GM19351 (cell line): ENCODE data around the gene ILK.

ENCODE experiments used
- ATAC-seq: cut with Tn5 transposase; IDR thresholded peaks from one replicate; pipeline ENCODE4 v1.9.1; 2021; ENCODE audit warnings: mild to moderate bottlenecking, moderate library complexity; ENCODE audit not compliant: unreplicated experiment

Gene ILK

DNA sequence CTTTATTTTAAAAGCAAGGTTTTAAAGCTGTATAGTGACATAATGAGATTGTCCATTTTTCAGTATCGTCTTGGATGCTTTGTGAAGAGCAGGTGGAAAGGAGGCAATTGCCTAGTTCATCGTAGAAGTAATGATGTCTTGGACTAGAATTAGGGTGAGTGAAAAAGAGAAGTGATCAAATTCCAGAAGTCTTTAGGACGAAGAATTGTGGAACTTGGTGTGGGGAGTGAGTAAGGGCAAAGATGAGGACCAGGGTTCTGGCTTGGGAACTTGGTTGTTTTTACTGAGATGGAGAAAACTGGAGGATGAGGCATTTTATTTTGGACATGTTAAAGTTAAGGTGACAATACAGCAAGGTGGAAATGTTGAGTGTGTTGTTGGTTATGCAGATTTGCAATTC is 1.2 kb downstream of the ILK start:
- no peak for ATAC-seq

DNA sequence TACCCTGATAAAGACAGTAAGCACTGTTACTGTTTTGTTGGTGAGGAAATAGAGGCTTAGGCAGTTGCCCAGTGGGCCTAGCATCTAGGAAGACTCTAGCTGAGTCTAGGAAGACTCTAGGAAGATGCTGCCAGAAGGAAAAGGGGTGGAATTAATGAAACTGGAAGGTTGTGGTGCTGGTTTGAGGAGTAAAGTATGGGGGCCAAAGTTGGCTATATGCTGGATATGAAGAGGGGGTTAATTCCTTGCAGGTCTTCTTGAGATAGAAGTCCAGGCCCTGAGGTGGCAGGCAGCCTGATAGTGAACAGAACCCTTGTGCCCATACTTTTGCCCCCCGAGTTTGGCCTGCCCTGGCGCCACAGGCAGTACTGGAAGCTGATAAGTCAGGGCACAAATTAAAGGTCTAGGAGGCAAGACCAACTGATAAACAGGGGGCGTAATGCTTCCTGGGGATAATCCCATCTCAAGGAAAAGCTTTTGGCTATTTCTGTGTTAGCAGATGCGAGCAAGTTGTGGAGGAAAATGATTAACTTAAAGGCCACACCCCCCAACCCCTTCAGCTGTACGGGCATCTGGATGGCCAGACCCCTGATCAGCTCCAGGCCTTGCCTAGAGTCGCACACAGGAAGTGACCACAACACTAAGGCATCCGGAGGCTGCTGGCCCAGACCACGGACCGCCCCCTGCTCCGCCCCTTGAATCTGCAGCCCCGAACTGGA is 3.1 kb downstream of the ILK start:
- peak; percentile 40 for ATAC-seq

- no peak for ATAC-seq
Measured at GRCh38 chr11:6607190-6607795, 3.7 kb downstream of the ILK start.

DNA sequence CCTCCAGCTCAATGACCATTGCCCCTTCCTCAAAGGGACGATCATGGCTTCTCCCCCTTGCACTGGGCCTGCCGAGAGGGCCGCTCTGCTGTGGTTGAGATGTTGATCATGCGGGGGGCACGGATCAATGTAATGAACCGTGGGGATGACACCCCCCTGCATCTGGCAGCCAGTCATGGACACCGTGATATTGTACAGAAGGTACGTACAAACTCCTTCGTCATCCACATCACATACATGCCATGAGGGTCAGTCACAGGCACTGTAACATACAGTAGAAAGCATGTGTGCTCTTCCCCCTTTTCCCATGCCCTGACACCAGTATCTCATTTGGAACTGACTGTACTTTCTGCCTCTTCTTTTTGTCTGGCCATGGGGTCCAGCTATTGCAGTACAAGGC is 4.4 kb downstream of the ILK start:
- ATAC-seq: no peak

- no peak for ATAC-seq
Measured at GRCh38 chr11:6608726-6609501, 5.3 kb downstream of the ILK start.

DNA sequence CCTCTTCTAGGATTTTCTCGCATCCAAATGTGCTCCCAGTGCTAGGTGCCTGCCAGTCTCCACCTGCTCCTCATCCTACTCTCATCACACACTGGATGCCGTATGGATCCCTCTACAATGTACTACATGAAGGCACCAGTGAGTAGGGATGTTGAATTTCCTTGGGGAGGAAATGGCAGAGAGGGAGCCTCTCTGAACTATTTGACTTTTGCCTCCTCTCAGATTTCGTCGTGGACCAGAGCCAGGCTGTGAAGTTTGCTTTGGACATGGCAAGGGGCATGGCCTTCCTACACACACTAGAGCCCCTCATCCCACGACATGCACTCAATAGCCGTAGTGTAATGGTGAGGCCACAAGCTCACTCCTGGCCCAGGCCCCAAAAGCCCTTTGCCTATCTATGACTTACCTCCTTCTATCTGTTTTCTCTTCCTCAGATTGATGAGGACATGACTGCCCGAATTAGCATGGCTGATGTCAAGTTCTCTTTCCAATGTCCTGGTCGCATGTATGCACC is 6.0 kb downstream of the ILK start:
- ATAC-seq: no peak

DNA sequence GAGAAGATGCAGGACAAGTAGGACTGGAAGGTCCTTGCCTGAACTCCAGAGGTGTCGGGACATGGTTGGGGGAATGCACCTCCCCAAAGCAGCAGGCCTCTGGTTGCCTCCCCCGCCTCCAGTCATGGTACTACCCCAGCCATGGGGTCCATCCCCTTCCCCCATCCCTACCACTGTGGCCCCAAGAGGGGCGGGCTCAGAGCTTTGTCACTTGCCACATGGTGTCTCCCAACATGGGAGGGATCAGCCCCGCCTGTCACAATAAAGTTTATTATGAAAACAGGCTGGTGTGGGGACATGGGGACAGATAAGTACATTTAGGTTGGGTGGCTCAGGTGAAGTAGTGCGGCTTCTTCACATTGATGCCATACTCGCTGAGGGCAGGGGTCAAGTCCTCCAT is 7.0 kb downstream of the ILK start:
- no peak for ATAC-seq

- ATAC-seq: peak; percentile 10
Measured at GRCh38 chr11:6611092-6611962, 7.8 kb downstream of the ILK start.

DNA sequence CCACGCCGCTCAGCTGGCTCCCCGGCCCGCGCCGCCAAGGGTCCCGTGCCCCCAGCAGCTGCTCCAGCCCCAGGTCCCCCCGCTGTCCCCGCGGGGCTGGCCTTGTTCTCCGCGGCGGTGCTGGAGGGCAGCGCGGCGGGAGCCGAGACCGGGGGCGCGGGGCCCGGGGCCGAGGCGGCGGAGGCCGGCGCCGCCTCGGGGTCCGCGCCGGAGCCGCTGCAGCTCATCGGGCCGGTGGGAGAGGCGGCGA is 8.3 kb downstream of the ILK start:
- ATAC-seq: no peak

GRCh38 chr11:6612213-6613041 is 8.9 kb downstream of the ILK start, which contains the start of gene TAF10:
TAF10 (minus strand) TSS chr11:6612216; CDS start chr11:6612189, 27 bp downstream.
- peak; percentile 86 for ATAC-seq

DNA sequence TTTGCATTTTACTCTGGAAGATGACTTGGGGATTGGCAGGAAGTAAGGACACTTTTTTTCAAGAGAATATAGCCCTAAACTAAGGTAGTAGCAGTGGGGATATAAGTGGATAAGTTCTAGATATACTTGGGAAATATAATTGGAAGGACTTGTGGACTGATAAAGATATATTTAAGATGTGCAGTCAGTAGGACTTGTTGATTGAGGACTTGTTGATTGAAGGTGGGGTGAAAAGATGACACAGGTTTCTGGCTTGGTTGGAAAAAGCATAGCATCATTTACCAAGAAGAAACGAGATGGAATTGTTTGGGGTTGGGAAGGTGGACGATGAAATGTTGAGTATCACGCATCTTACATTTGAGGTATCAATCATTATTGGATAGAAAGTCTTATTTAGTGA is 9.9 kb downstream of the ILK start:
- no peak for ATAC-seq

- no peak for ATAC-seq
Measured at GRCh38 chr11:6614446-6614845, 10.9 kb downstream of the ILK start.

DNA sequence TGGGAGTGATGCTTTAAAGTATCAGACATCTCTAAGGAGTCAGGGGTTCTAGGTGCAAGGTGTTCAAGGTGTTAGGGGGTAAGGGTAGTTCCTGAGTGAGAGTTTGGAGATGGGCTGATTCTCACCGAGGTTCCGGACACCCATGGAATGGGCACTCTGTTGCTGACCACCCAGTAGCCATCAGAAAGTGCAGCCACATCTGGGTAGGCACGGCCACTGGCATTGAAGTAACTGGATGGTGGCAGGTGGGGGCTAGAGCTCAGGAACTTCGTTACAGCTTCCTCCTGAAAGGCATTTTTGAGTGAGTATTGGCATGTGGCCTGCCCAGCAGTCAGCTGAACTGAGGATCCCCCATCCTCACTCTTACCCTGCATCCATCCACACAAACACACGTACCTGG is 11.5 kb downstream of the ILK start:
- ATAC-seq: no peak

DNA sequence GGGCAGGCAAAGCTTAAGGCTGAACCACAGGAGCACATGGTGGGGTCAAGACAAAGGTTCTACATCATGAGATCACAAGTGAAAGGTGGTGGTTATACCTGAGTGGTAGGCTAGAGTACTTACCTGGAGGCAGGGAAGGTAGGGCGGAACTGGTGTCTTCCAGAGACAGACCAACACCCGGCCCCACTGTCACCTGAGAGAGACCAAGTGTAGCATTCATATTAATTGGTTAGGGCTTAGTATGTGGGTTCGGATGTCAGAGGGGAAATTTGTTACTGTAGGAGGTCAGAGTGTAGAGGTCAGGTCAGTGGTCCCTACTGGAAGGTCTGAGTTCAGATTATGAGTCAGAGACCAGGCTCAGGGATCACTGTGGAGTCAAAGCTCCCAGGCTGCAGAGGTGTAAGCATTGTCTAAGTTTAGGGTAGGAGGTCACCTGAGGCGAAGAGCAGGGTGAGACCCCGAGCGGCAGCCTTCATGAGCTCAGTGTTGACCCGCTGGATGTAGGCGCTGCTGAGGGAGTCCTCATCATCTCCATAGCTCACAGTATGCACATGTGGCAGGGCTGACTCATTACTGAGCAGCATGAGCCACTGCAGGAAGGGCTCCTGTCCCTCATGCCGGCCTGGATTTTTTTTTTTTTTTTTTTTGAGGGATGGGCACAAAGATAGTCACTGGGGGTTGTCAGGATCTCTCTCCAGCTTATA is 12.5 kb downstream of the ILK start:
- ATAC-seq: no peak

GRCh38 chr11:6616596-6617250 is 13.1 kb downstream of the ILK start:
- ATAC-seq: no peak

GRCh38 chr11:6617315-6617781 is 13.8 kb downstream of the ILK start:
- ATAC-seq: no peak

DNA sequence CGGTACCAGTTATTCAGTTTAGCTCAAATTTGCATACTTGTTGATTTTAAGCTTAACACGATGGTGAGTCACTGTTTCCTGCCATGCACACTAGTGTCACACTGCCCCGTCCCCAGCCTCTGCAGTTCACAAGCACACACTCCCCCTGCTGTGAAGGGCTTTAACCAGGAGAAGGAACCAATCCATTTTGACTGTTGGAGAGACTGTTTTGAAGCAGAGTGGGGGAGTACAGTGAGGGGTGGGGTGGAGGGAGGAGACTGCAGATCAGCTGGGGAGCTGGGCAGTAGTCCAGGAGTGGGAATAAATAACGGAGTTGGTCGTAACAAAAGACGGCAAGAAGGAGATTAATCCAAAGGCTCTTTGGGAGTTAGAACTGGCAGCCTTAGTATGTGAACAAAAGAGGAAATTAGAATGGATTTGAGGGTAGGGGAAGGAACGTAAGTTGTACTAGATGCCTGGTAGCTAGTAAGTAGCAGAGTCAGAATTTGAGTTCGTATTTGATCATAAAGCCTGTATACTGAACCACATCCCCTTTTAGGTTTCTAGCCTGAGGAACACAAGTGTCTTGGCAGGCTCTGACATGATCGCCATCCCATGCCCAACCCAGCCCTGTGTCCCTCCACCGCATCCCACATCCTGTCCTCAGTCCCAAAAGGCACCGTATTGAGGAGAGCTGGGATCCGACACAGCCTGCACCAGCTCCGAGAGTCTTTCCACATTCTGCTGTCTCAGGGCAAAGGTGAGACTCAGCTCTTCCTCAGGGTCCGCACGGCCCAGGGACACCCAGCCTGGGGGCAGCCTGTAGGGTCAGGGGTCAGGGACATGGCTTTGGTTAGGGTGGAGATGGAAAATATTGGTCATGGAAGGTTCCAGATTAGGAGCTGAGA is 14.8 kb downstream of the ILK start:
- ATAC-seq: no peak
